GF-D8 (cell line): Measurements from ENCODE around the gene TPD52L2.

ENCODE experiments used
- DNase-seq: peaks from one replicate; lab custom pipeline; 2025; lab: John Stamatoyannopoulos, UW

TPD52L2 gene

DNA sequence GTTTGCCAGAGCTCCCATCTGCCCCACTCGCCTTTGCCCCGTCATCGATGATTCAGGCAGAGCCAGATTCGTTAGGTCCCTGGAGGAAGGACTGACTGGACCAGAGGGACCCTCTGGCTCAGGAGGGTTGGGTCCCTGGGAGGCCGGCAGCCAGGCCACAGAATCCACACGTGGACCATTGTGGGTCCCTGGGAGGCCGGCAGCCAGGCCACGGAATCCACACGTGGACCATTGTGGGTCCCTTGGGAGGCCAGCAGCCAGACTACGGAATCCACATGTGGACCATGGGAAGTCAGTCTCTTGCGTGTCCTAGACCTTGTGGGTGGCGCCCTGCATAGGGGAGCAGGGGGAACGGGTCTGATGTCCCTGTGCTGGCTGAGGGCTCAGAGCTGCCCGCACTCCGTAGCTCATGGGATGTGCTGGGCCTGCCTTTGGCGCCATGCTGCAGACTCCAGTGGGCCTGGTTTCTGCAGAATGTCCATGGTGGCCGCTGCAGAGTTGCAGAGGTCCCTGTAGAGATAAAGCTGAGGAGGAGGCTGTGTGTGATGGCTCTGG lies 67.6 kb downstream of the TPD52L2 start:
- no peak for DNase-seq

DNA sequence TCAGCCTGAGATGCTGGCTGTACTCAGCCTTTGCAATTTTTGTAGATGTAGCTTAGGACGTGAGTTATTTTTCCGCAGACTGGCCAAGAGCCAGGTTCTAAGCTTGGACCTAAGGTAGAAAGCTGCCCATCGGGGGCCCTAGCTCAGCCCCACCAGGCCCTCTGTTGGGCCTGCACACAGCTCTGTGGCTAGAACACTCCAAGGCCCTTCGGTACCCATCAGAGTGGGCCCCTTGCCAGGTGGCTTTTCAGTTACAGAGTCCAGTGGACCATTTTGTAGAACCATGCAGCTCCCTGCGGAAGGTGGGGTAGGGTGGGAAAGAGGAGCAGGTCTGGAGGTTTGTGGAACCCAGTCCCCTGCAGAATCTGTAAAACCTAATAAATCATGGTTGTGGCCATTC lies 68.6 kb downstream of the TPD52L2 start:
- no peak for DNase-seq

DNA sequence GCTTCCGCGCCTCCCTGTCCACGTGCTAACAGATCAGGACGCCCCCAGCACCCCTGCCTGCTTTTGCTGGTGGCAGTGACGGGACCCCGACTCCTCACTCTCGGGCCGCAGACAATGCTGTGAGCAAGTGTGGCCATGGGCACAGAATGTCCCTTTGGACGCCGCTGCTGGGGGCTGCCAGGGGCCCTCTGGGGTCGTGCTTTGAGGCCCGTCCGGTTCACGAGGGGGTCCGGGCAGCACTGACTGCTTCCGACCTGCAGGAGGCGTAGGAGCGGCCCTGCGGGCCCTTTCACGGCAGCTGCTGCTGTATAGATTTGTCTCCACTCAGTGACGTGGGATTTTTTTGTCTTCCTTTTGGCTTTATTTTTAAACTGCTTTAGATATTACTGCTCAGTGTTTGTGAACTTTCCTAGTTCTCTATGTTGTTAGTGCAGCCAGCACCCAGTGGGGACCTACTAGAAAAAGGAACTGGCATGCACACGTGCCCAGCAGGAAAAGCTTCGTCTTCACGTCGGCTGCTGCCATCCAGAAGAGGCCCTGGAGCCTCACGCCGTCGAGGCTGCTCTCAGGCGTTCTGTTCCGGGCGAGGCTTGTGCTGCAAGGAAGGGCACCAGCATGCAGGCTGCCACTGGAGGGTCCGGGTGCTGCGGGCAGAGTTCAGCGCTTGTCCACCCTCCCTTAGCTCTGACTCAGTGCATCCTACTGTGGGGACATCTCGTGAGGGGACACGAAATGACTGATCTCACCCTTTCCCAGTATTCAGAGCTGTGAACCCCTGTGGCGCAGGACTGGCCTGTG lies 69.4 kb downstream of the TPD52L2 start:
- no peak for DNase-seq

DNA sequence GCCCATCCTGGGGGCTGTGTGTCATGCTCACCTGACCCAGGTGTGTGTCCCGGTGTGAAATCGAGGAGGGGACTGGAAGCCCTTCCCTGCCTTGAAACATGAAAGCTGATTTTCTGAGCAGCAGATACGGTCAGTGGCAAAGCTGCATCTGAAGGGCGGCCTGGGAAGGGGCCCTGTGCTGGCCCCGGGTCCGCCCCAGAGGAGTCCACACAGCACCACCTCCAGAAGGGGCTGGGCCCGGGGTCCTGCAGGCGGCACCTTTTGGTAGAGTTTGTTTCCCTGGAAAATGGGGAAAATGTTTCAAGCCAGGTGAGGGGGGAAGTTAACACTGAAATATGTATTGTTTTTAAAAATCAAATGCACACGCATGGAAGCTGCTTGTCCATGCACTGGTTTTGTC lies 70.4 kb downstream of the TPD52L2 start:
- DNase-seq = no peak

DNA sequence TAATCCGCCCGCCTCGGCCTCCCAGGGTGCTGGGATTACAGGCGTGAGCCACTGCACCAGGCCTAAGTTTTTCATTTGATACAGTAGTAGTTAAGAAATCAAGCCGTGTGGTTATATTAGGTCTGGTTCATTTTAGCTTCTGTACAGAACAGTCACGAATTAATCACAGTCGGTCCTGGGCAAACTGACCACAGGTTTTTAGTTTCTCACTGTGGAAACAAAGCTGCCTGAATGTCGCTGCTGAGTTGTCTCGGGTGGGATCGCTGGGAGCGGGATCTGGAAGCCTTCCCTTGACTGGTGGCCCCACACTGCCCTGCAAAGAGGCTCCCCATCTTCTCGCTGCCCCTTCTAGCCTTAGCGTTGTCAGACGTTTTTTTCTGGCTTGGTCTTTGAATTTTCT lies 72.5 kb downstream of the TPD52L2 start:
- DNase-seq = no peak

DNA sequence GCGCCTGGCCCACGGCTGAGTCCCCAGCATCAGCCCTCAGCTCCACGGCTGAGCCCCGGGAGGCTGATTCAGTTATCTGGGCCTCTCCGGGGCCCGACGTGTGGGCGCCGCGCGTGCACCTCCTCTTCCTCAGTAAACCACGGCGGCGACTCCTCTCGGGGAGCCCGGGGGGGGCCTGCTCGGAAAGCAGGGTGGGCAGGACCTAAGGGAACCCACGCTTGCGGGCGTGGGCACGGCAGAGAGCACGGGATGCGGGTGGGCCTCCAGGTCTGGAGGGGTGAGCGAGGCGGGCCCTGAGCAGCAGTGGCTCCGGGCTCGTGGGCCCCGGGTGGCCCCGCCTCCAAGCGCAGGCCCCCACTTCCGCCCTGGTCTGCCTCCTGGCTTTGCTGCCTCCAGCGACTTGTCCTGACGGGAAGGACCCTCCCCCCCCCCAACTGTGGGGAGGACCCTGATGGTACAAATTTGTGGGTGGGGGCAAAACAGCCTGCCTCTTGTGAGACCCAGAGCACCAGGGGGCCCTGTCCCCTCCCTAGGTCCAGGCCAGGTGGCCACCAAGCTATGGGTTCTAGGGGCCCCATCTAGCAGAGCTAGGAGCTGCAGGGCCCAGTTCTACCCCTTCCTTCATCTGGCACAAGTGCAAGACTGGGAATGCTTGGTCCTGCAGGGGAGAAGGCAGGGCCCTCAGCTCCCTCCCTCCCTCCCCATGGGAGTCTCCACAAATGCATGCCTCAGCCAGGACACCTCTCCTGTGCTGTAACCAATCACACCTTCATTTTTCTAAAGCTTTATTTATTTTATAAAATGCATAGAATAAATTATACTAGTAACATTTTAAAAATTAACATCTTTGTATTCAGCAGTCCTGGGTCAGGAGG lies 74.2 kb downstream of the TPD52L2 start:
- no peak for DNase-seq

DNA sequence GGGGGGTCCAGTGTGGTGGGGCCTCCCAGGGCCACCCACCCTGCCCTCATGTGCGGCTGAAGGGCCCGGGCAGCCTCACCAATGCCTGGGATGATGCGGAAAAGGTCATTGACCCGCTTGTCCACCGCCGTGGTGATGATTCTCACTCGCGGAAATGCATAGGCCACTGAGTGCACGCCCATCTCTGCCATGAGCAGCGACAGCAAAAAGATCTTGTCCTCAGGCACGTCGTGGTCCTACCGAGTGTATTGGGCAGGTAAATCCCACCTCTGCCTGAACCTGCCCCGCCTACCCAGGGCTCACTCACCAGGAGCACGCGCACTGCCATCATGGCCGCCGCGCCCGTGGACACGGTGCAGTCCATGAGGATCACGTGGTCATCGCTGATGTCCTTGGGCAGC lies 75.0 kb downstream of the TPD52L2 start:
- DNase-seq = no peak

DNA sequence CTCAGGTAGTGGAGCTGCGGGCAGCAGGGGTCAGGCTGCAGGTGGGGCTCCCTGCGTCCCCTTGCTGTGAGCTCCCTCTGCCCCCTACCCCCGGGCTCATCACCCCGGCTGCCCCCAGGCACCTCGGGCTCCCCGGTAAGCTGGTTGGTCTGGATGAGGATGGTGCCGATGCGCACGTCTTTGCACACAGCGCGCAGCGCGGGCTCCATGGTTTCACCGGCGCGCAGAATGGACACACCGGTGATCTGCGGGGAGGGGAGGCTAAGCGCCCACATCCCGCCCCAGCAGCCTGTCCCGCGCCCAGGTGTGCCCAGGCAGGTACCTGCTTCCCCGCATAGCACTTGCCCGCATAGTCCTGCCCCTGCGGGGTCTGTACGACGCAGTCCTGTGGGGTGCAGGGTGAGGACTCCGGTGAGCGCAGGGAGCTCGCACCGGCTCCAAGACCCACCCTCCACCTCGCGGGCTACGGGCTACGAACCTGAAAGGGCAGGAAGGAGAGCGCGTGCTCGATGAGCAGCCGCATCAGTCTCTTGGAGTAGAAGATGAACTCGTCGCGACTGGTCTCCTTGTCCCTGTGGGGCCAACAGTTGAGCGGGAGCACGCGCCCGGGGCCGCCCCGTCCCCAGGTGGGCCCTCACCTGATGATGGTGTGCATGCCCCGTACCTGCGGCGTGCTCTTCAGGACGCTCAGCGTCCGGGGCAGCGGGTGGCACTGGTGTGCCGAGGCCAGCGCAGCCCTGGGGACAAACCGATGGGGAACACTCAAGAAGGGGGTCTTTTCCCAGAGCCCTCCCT lies 75.6 kb downstream of the TPD52L2 start:
- no peak for DNase-seq
